DMS53 (cell line): Measurements from ENCODE around the gene PTPRN2.

Source experiments
- DNase-seq: peaks from one replicate; lab custom pipeline; 2025; lab: John Stamatoyannopoulos, UW

Gene PTPRN2

GRCh38 chr7:157755741-157756140 lies 831.9 kb downstream of the PTPRN2 start:
- DNase-seq = no peak

- no peak for DNase-seq
Measured at GRCh38 chr7:157754416-157754790, 833.2 kb downstream of the PTPRN2 start.

- DNase-seq = no peak
Measured at GRCh38 chr7:157753713-157754415, 833.8 kb downstream of the PTPRN2 start.

GRCh38 chr7:157752832-157753291 lies 834.8 kb downstream of the PTPRN2 start:
- DNase-seq = no peak

GRCh38 chr7:157751951-157752673 lies 835.5 kb downstream of the PTPRN2 start:
- DNase-seq = no peak

GRCh38 chr7:157751406-157751805 lies 836.2 kb downstream of the PTPRN2 start:
- DNase-seq = no peak

GRCh38 chr7:157750291-157750690 lies 837.3 kb downstream of the PTPRN2 start:
- DNase-seq = no peak

- no peak for DNase-seq
Measured at GRCh38 chr7:157745721-157746709, 841.6 kb downstream of the PTPRN2 start.

GRCh38 chr7:157744786-157745601 lies 842.6 kb downstream of the PTPRN2 start:
- DNase-seq = no peak

GRCh38 chr7:157743781-157744525 lies 843.7 kb downstream of the PTPRN2 start:
- DNase-seq = no peak

GRCh38 chr7:157740251-157740798 lies 847.3 kb downstream of the PTPRN2 start:
- DNase-seq = no peak

GRCh38 chr7:157739650-157740049 lies 848.0 kb downstream of the PTPRN2 start:
- no peak for DNase-seq

- DNase-seq = no peak
Measured at GRCh38 chr7:157739031-157739430, 848.6 kb downstream of the PTPRN2 start.

- DNase-seq = no peak
Measured at GRCh38 chr7:157738066-157738460, 849.6 kb downstream of the PTPRN2 start.

GRCh38 chr7:157737151-157738065 lies 850.2 kb downstream of the PTPRN2 start:
- DNase-seq = no peak

GRCh38 chr7:157736341-157736740 lies 851.3 kb downstream of the PTPRN2 start:
- no peak for DNase-seq

- no peak for DNase-seq
Measured at GRCh38 chr7:157735826-157736225, 851.8 kb downstream of the PTPRN2 start.

GRCh38 chr7:157734676-157735640 lies 852.7 kb downstream of the PTPRN2 start:
- DNase-seq = no peak
